ENCODE results near the gene SPARC.
A peak's percentile ranks its signal among the peaks of the same experiment; 100 is the strongest.

Gene SPARC

DNA sequence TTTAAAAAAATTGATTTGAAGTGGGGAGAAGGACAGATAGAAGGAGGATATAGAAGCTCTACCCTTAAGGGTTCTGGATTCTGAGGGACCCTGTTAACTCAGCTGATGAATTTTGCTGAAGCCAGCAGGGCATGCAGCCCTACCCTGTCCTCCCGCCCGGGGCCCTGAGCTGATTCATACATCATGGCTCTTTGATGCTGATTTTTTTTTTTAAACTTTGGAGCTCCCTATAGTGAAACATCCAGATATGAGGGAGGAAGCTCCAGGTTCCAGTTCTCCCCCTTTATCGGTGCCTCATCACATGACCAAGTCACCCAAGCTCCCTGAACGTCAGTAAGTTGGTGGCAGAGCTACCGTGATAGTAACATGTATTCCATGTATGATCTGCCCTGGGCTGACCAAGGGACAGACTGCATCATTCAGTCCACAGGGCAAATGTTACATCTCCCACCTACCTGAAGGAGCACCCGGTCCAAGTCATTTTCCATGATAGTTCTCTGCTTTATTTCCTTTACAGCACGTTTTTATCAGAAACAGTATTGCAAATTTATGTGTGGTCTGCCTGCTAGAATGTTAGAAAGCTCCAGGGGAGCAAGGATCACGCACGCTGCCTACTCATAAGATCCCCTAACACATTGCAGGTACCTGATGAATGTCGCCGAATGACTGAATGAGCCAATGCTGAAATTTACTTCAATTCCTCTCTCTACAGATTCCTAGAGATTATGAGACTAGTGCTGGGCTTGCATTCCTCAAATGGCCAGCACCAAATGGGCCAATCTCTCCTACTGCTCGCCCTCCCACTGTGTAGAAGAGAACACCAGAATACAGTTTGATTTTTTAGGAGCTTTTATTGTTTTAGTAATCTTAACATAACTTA is 25.9 kb downstream of the SPARC start:
- DNase-seq (ENCODE audit: low read depth, low spot score) = no peak

DNA sequence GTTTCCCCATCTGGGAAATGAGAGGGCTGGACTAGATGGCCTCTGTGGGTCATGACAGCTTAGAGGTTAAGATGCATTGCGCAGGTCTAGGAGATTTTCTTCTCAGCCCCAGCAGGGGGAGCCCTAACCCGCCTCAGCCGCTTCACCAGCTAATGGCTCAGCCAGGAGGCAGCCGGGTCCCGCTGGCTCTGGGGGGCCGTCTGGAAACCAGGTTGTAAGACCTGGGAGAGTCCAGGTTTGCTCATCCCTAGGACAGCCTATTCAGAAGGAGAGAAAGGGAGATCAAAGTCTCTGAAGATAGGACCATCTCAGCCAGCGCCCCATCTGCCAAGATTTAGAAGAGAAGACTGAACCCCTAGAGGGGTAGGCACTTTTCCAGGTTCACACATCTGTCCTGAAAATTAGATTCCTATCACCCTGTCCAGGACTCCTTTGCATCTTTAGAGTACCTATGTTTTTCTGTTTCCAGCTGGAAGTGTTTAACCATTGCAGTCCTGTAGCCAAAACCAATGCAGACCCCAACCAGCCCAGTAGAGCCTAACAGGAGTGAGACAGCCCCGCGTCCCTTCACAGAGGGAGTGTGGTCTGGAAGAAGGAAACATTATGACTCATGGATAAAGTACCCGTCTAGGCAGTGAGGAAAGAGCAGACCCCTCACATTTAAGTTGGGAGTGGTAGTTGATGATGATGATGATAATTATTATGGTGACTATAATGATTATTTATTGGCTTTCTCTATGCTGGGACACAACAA is 27.5 kb downstream of the SPARC start:
- DNase-seq (ENCODE audit: low read depth, low spot score) = no peak

DNA sequence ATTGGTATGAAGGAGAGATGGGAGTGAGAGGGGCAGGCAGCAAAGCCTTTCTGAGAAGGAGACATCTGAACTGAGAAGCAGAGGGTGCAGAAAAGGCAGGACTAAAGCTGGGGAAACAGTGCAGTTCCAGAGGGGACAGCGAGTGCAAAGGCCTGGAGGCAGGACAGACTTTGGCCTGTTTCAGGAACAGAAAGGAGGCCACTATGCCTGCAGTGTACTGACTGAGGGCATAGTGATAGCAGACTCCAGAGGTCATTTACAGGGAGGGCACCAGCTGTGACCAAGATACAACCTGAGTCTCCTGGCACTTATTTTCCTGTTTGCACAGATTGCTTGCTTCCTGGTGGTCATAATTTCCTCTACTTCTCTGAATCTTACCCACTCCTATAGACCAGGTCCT is 29.6 kb downstream of the SPARC start:
- no peak for DNase-seq (ENCODE audit: low read depth, low spot score)

DNA sequence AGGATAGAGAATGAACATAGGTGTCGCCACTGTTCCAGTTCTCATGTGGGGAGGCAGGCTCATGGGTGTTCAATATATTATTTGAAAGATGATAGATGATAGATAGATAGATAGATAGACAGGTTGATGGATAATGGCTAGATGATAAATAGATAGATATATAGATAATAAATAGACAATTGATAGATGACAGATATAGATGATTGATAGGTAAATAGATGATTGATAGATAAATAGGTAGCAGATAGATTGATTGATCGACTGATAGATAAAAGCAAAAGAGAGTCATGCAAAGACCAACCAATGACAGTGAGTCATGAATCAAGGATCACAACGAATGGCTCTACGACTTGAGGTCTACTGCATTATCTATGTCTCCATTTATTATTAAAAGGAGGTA is 30.4 kb downstream of the SPARC start:
- DNase-seq (ENCODE audit: low read depth, low spot score) = no peak

DNA sequence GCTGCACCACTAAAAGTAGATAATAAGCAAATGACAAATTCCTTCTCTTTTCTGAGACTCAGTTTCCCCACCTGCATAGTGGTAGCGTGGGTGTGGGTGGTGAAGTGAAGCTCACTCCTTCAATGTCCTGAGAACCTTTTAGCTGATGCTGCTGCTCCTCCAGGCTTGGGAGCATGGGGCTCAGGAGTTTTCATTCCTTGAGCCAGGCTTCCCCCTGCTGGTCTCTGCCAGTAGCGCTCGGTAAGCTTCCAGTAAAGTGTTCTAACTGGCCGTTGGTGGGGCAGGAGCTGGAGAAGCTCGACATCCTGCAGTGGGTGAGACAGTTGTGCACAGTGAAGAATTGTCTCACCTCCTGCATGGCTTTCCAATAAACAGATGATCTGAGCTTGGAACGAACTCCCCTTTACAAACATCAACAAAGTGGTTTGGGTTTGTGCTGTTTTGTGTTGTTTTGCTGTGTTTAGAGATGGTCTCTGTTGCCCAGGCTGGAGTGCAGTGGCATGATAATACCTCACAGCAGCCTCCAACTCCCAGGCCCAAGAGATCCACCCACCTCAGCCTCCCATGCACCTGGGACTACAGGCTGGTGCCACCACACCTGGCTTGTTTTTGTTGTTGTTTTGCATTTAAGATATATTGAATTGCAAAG is 34.6 kb downstream of the SPARC start:
- no peak for DNase-seq (ENCODE audit: low read depth, low spot score)

DNA sequence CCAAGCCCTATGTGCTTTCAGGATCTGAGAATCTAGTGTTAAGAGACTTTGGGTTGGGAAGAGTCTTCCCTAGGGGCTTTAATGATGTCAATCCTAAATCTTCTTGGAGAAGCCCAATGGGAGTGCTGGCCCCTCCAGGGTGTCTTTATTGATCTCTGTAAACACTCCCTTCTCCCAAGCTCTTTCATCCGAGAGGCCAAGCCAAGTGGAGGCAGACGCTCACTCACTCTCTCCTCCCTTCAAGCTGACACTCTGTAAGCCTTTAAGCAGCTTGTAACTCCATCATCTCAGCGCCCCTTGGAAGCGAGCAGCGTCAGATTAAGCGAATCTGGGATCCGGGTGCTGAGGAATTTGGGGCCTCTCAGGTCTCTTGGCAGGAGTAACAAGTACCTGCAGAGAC is 37.7 kb downstream of the SPARC start:
- no peak for DNase-seq (ENCODE audit: low read depth, low spot score)

DNA sequence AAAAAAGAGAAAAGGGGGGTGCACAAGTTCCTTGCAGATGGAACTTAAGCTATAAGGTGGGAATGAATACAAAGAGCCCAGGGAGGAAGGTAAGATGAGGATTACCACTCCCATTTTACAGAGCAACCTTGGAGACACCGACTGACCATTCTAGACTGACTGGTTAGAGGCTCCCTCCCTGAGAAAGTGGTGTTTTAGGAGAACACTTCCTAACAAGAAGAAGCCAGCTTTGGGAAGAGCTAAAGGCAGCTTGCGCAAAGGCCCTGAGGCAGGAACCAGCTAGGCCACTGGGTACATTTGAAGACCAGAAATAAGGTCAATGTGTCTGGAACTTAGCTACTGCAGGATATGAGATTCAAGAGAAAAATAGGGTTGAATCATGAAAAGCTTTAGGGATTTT is 38.6 kb downstream of the SPARC start:
- DNase-seq (ENCODE audit: low read depth, low spot score) = no peak

DNA sequence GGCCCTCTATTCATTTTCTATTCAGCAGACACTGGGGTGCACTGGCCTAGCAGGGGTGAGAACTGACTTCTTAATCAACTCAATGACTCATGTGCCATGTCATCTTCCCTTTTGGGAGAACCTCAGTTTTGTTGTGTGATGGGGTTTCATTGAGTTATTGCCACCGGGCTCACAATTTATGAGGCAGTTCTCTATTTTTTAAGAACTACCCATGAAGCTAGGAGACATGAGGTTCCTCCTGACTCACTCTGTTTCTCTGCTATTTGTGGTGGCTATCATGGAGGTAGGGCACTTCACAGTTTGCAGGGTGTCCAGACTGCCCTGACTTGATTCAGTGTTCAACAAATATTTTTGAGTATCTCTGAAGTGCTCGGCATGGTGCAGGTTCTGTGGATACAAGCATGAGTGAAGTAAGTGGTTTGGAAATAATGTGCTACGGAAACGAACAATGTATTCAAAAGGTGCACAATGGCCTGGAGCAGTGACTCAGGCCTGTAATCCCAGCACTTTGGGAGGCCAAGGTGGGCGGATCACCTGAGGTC is 39.3 kb downstream of the SPARC start:
- DNase-seq (ENCODE audit: low read depth, low spot score) = no peak

DNA sequence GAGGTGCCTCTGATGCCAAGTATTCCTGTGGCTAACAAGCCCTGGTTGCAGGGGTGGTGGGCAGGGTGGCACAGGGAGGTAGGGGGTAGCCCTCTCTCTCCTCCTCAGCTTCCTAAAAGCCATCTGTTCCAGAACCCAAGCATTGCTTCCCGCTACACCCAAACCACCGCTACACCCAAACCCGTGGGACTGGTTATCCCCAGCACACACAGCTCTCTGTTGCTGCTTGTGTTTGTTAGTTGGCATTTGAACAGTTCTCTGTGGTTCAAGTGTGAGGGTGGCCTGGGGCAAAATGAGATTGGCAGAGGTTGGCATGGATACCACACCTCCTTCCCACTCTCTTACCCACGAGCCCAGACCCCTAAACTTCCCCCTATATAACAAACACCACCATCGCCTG is 40.4 kb downstream of the SPARC start:
- no peak for DNase-seq (ENCODE audit: low read depth, low spot score)

DNA sequence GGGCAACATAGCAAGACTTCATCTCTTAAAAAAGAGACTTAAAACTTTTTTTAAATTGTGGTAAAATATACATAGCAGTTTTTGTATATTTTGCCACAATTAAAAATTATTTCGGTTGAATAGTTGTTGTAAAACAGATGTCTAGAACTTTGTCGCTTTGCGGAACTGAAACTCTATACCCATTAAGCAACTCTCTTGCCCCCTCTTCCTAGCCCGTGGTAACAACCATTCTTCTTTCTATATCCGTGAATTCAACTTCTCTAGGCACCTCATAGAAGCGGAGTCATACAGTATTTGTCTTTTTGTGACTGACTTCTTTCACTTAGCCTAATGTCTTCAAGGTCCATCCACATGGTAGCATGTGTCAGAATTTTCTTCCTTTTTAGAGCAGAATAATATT is 43.3 kb downstream of the SPARC start:
- no peak for DNase-seq (ENCODE audit: low read depth, low spot score)

DNA sequence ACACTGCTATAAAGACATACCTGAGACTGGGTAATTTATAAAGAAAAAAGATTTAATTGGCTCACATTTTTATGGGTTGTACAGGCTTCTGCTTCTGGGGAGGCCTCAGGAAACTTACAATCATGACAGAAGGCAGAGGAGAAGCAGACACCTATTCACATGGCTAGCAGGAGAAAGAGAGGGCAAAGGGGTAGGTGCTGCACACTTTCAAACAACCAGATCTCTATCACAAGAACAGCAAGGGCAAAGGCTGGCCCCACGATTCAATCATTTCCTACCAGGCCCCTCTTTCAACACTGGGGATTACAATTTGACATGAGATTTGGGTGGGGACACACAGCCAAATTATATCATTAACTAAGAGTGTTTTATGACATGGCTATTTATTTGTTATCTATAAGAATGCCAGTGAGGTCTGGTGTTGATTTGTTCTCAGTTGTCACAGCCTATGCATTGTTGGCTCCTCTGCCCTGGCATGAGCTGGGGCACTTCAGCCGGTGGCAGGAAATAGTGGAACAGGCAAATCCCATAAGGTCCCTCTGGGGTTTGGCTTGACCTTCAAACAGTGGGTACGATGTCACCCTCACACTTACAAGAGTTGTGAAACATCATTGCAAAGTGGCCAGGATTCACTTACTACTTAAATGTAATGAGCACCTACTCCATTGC is 44.1 kb downstream of the SPARC start:
- no peak for DNase-seq (ENCODE audit: low read depth, low spot score)

DNA sequence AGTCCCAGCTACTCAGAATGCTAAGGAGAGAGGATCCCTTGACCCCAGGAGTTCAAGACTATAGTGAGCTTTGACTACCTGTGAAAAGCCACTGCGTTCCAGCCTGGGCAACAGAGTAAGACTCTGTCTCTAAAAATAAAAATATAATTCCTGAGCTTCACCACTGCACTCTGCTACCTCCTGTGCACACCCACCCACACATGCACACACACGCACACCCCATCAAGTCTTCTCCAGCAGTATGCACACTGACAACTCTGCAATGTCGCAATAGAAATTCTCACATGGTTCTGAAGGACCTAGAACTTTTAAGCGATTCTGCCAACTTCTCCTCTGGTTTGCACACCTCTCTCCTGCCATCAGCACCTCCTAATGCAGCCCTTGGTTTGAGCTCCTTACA is 48.1 kb downstream of the SPARC start:
- no peak for DNase-seq (ENCODE audit: low read depth, low spot score)

DNA sequence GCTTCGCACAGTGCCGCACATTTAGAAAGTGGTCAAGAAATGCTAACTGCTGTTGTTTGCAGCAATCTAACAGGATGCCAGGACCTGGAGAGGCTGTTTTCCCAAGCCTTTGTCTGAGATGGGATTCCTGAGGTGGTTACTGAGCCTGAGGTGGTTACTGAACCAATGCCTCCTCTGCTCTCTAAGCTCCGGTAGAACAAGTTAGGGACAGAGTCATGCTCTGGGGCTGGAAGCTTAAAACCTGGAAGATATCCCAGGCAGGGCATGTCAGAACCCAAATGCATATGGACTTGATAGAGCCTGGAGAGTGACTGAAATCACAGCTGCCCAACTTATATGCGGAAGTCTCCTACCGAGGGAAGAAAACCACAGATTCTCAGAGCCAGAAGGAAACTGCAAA is 49.0 kb downstream of the SPARC start:
- DNase-seq (ENCODE audit: low read depth, low spot score) = no peak

DNA sequence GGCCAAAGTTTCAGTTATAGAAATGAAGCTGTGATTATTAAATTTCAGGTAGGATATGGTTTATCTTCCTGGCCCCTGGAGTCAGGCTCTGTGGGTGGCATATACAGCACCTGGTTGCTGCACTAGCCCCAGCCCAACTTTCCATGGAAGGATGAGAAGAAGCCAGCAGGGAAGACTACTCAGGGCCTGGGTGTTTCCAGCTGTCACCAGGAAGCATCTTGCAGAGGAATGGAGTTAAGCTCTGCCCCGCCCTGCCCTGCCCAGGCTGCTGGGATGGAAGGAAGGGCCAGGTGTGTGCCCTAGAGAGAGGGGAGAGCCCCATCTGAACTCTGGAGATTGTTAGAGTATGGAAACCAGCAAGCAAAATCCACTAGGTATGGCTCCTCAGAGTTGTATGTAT is 52.8 kb downstream of the SPARC start:
- DNase-seq (ENCODE audit: low read depth, low spot score) = no peak

DNA sequence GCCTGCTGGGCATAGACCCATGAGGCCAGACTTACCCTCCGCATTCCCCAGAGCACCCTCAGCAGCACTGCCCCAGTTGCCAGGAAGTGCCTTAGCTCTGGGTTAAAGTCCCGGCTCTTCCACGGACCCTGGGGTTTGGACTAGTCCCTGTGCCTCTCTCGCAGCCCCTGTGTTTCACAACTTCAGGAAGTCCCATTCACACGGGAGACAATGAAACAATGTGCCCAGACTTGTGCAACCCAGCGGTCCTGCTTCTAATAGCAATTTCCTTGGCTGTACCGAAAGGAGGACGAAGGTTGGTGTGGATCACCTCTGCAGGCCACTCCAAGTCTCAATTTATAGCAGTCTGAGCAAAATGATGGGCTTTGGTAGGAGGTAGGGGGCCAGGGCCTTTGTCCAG is 53.8 kb downstream of the SPARC start:
- no peak for DNase-seq (ENCODE audit: low read depth, low spot score)

DNA sequence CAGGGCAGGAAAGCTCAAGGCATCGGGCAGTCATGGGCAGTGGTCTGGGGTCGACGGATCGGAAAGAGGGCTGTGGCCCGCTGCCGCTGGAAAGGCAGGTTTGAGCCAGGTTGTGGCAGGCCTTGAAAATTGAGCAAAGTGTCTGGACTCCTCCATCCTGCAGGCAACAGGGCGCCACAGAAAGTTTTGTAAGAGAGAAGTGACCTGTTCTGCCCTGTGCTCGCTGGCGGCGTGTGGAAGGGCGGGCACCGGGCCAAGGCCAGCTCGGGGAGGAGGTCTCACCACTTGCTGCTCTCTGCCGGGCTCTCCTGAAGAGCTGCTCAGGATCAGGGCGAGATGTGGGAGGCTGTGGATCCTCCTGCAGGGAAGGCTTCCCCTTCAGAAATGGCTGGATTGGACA is 54.2 kb downstream of the SPARC start:
- peak; percentile 38 for DNase-seq (ENCODE audit: low read depth, low spot score)

DNA sequence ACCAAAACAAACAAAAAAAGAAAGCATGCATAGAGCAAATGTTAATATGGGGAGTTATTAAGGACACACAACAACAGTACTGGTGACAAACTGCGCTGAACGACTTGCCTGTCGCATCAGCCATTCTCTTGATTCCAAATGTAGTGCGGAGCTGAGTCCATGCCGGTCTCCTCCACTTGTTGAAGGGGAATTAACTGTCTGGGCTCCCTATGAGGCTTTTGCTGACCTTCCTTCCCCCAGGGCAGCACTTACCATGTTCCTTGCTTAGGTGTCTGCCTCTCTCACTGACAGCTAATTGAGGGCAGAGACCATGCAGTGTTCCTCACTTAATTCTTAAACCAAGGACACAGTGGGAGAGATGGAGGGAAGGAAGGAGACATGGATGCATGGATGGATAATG is 54.8 kb downstream of the SPARC start:
- no peak for DNase-seq (ENCODE audit: low read depth, low spot score)

DNA sequence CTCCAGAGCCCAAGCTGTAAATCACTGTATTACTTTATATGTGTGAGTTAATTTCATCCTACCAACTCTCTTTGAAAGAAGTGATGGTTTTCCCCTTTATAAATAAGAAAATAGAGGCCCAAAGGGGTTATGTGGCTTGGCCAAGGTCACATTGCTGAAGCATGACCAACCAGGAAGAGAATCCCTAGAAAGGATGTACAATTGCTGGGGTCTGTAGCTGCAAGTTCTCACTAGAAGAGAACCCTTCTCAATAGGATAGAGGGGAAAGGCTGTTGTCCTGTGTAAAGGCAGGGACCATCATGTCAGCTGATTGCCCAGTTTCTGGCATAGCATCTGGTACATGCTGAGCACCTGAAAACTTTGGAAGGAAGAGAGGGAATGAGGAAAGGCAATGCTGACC is 56.6 kb downstream of the SPARC start:
- no peak for DNase-seq (ENCODE audit: low read depth, low spot score)

DNA sequence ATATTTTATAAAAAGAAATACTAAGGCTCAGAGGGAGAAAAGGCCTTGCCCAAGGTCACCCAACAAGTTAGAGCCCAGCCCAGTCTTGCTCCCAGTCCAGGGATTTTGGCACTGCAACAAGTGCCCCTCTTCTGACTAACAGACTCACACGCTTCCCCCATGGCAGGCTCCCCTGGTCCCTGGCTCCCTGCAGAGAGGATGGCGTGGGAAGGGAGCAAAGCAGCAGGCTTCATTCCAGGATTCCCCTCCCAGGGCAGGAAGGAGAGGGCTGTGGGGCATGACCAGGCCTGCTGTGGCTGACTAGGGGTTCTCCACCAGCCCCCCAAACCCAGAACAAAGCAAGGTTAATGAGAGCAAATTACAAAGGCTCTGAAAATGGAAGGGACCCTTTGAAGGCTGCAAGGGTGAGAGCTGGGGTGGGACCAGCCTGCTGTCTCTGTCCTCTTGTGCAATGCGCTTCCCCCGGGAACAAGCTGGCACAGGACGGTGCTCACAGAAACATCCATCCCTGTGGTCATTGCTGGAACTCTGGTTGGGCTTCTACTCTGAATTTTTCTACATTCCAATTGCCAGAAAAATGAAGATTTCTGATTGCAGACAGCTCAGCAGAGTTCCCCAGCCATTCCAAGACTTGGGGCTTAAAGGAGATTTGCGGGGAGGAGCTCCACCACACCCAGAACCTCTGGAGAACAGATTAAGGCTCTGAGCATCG is 58.4 kb downstream of the SPARC start:
- DNase-seq (ENCODE audit: low read depth, low spot score) = peak; percentile 12

DNA sequence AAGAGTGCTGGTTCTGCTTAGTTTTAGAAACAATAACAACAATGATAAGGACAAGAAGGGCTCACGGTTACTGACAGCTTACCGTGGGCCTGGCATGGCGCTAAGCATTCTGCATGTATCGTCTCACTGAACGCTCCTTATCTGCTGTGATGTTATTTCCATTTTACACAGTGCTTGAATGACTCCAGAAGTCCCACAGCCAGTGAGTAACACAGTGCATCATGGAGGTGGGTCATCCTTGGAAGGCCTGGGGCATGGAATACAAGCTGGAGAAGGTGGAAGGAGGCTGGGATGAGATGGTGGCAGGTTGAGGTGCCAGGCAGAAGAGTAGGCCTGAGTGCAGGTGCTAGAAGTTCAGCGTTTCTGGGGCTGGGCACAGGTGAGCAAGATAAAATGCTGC is 59.1 kb downstream of the SPARC start:
- no peak for DNase-seq (ENCODE audit: low read depth, low spot score)

DNA sequence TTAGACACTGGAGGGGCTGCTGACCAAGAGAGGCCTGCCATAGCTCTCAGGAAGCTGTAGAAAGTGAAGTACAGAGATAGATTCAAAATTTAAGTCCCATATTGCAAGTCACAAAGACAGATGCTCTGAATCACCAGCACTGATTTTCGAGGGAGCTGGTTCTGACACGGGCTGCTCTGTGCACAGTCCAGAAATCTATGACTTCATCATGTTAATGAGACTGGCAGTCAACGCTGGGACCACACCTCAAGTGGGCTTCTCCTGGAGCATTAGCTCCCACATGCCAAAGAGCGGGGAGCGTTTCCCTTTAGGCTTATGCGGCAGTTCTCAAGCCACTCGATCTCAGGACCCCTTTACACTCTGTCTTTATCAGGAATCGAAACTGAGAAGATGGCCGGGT is 61.4 kb downstream of the SPARC start:
- DNase-seq (ENCODE audit: low read depth, low spot score) = no peak
